ENCODE data around the gene ITGA2B.
A peak's percentile ranks its signal among the peaks of the same experiment; 100 is the strongest.

GRCh38 chr17:44400226-44400847 lies 10.9 kb upstream of the ITGA2B start:
- TF ChIP-seq EZH2phosphoT487 (IDR thresholded peaks at IDR 0.05; ENCODE audit: unreplicated experiment) (no peak), POLR2AphosphoS5 (IDR thresholded peaks at IDR 0.05; ENCODE audit: low read depth) (no peak), ZNF331 (CRISPR knock-in tag; IDR thresholded peaks at IDR 0.05; ENCODE audit: low read depth) (no peak), ZNF114 (CRISPR knock-in tag; IDR thresholded peaks at IDR 0.05) (no peak), REST (IDR thresholded peaks at IDR 0.05; ENCODE audit: unreplicated experiment) (no peak), EZH2 (IDR thresholded peaks at IDR 0.05; ENCODE audit: low read depth, unreplicated experiment) (no peak)
- TF ChIP-seq, protein P1, sequence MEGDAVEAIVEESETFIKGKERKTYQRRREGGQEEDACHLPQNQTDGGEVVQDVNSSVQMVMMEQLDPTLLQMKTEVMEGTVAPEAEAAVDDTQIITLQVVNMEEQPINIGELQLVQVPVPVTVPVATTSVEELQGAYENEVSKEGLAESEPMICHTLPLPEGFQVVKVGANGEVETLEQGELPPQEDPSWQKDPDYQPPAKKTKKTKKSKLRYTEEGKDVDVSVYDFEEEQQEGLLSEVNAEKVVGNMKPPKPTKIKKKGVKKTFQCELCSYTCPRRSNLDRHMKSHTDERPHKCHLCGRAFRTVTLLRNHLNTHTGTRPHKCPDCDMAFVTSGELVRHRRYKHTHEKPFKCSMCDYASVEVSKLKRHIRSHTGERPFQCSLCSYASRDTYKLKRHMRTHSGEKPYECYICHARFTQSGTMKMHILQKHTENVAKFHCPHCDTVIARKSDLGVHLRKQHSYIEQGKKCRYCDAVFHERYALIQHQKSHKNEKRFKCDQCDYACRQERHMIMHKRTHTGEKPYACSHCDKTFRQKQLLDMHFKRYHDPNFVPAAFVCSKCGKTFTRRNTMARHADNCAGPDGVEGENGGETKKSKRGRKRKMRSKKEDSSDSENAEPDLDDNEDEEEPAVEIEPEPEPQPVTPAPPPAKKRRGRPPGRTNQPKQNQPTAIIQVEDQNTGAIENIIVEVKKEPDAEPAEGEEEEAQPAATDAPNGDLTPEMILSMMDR (conservative IDR thresholded peaks at IDR 0.05; ENCODE audit: low read depth in 2 of 2), result peak; percentile 67 to 70
